CD4-positive, alpha-beta memory T cell (primary cell): ENCODE data around the gene SLC25A25. TPM values are rescaled to one million over a fixed set of nuclear protein-coding genes. Genes with fewer than 3 reads are reported as not detected.

Experiments used
- CTCF ChIA-PET: fragments of 350-600 bp; sonication (Branson Sonifier 250); formaldehyde crosslinking; loops from one replicate; lab custom pipeline; 2021; ENCODE audit warnings: inconsistent platforms; ENCODE audit not compliant: partially characterized antibody; lab: Charles Lee
- POLR2A ChIA-PET: fragments of 350-600 bp; sonication (Branson Sonifier 250); formaldehyde crosslinking; loops from one replicate; lab custom pipeline; 2021; ENCODE audit not compliant: partially characterized antibody; lab: Charles Lee
- DNase-seq, 5 donors: peaks; one replicate each; pipeline versions ENCODE4 v3.0.0 to v3.0.0-alpha.2; 2020 to 2022; ENCODE audit warnings: mixed read lengths in 1 of 5
- H3K27ac ChIP-seq: one replicate; pipeline ENCODE4 v1.7.0; 2013; ENCODE audit warnings: low read depth, low read length
- H3K27me3 ChIP-seq: 2 replicates; pipeline ENCODE4 v1.7.0; 2013; ENCODE audit warnings: mild to moderate bottlenecking, low read length, moderate library complexity; ENCODE audit not compliant: insufficient read depth
- H3K36me3 ChIP-seq: 2 replicates; pipeline ENCODE4 v1.7.0; 2013; ENCODE audit warnings: mild to moderate bottlenecking, low read length, moderate library complexity; ENCODE audit not compliant: insufficient read depth
- H3K4me1 ChIP-seq: 2 replicates; pipeline ENCODE4 v1.7.0; 2013; ENCODE audit warnings: mild to moderate bottlenecking, low read length, moderate library complexity; ENCODE audit not compliant: insufficient read depth
- H3K4me3 ChIP-seq, 2 donors: one replicate each; pipeline ENCODE4 v1.7.0; 2013; ENCODE audit warnings: low read length in 2 of 2, mild to moderate bottlenecking in 1 of 2
- H3K9me3 ChIP-seq, 2 donors: one replicate each; pipeline ENCODE4 v1.7.0; 2013; ENCODE audit warnings: low read length in 2 of 2, control low read depth in 1 of 2; ENCODE audit not compliant: control insufficient read depth in 1 of 2
- H3K27ac Mint-ChIP-seq, 7 donors: one replicate each; pipeline ENCODE4 v1.8.0; 2020 to 2021; ENCODE audit warnings: mixed read lengths in 7 of 7, mild to moderate bottlenecking in 6 of 7, inconsistent platforms in 3 of 7, moderate library complexity in 3 of 7
- H3K27me3 Mint-ChIP-seq, 2 donors: one replicate each; pipeline ENCODE4 v1.8.0; 2020 to 2021; ENCODE audit warnings: mixed read lengths in 2 of 2
- H3K36me3 Mint-ChIP-seq, 2 donors: one replicate each; pipeline ENCODE4 v1.8.0; 2020 to 2021; ENCODE audit warnings: mixed read lengths in 2 of 2, inconsistent platforms in 1 of 2, mild to moderate bottlenecking in 1 of 2
- H3K4me1 Mint-ChIP-seq, 4 donors: one replicate each; pipeline ENCODE4 v1.8.0; 2020 to 2021; ENCODE audit warnings: mixed read lengths in 4 of 4, mild to moderate bottlenecking in 1 of 4
- H3K4me3 Mint-ChIP-seq, 8 donors: one replicate each; pipeline ENCODE4 v1.8.0; 2020 to 2021; ENCODE audit warnings: mixed read lengths in 8 of 8, mild to moderate bottlenecking in 7 of 8, moderate library complexity in 6 of 8, inconsistent platforms in 3 of 8
- H3K9me3 Mint-ChIP-seq, 8 donors: one replicate each; pipeline ENCODE4 v1.8.0; 2020 to 2021; ENCODE audit warnings: mixed read lengths in 8 of 8, mild to moderate bottlenecking in 5 of 8, inconsistent platforms in 3 of 8, moderate library complexity in 1 of 8
- intact Hi-C: fragments of 100-400 bp; cut with micrococcal nuclease; formaldehyde crosslinking; loops from one replicate; pipeline ENCODE4 v1.15.1; 2023
- polyA plus RNA-seq, 2 donors: library from polyadenylated mRNA; unstranded; fragments of 300-500 nt; fragmentation: Illumina TruSeq; gene quantifications; one replicate each; pipeline ENCODE4 v1.2.3, GENCODE V29; 2021
- total RNA-seq, 2 experiments: library from RNA; stranded (reverse); gene quantifications; one replicate each; pipeline ENCODE4 v1.2.3, GENCODE V29; 2021

SLC25A25 gene
- total and polyA plus RNA-seq, 4 experiments from 2014 or later = 13.4 to 26.9 (median 19.8) TPM

DNA sequence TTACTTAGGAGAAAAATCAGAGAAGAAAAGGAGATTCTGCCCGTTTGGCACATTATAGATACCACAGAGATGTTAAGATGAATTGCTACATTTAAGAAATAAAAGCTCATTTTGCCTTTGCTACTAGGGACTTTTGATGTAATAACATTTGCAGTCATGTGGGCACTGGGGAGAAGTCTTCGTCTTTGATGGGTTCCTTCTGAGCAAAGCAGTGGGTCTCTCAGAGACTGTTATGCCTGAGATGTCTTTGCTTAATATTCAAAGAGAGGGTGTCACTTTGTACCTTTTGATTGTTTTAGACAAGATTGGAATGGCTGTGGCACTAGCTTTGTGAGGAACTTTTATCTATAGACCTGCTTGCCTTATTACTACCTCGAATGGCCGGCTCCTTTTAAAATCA lies 25.0 kb downstream of the SLC25A25 start:
- Mint-ChIP-seq H3K36me3 (peaks cover 3 to 22% of the 10 kb centered on the region in 2 donors), H3K4me1 (peaks cover 40 to 83% (median 63%) of the 10 kb centered on the region in 4 donors), H3K9me3 (no peaks in the 10 kb centered on the region), H3K27me3 (no peaks in the 10 kb centered on the region), H3K27ac (peak overlapping the region; percentile 77 to 98 (median 93)), H3K4me3 (peak overlapping the region in 6 of 8 donors; percentile 0 to 58 (median 36))
- intact Hi-C loops = no loop called here
- H3K27me3 ChIP-seq = no peaks in the 10 kb centered on the region
- ChIA-PET POLR2A (interaction anchor here (0.7 to 3.8 kb wide), 8 partner anchors 12 to 138 kb away, joined by 3 to 18 read pairs (median 4); partner anchors contain the start of genes NAIF1 and SLC25A25), CTCF (interaction anchor here (0.6 to 2.8 kb wide), 10 partner anchors 10 to 149 kb away, joined by 3 to 17 read pairs (median 4); no protein-coding TSS in a partner anchor)
- DNase-seq = peak in 1 of 5 donors; percentile 16
- H3K4me3 ChIP-seq = no peak overlapping the region
- H3K4me1 ChIP-seq = peaks cover 85% of the 10 kb centered on the region
- no peaks in the 10 kb centered on the region for H3K9me3 ChIP-seq
- H3K27ac ChIP-seq = peak overlapping the region; percentile 57
- peaks cover 3% of the 10 kb centered on the region for H3K36me3 ChIP-seq

GRCh38 chr9:128094166-128094949 lies 26.3 kb downstream of the SLC25A25 start:
- Mint-ChIP-seq H3K4me3 (peak overlapping the region in 6 of 8 donors; percentile 15 to 84 (median 64)), H3K4me1 (peaks cover 33 to 87% (median 67%) of the 10 kb centered on the region in 4 donors), H3K27ac (peak overlapping the region; percentile 93 to 98 (median 94)), H3K9me3 (no peaks in the 10 kb centered on the region), H3K36me3 (peaks cover 3 to 20% of the 10 kb centered on the region in 2 donors), H3K27me3 (no peaks in the 10 kb centered on the region)
- Histone ChIP-seq H3K27me3 (no peaks in the 10 kb centered on the region), H3K36me3 (peaks cover 3% of the 10 kb centered on the region), H3K27ac (peak overlapping the region; percentile 57), H3K4me3 (no peak overlapping the region), H3K4me1 (peaks cover 85% of the 10 kb centered on the region), H3K9me3 (no peaks in the 10 kb centered on the region)
- peak; percentile 57 to 85 (median 69) for DNase-seq
- CTCF ChIA-PET = interaction anchor here (1.3 to 2.8 kb wide), 4 partner anchors 8 to 31 kb away, joined by 3 to 17 read pairs (median 4); no protein-coding TSS in a partner anchor
- intact Hi-C loops = no loop called here
- POLR2A ChIA-PET = interaction anchor here (0.6 to 3.8 kb wide), 6 partner anchors 15 to 117 kb away, joined by 3 to 18 read pairs (median 4); partner anchors contain the start of genes NAIF1 and SLC25A25

- peak overlapping the region; percentile 57 for H3K27ac ChIP-seq
Observed at GRCh38 chr9:128094950-128095544, 27.0 kb downstream of the SLC25A25 start.

GRCh38 chr9:128096616-128097536 lies 28.8 kb downstream of the SLC25A25 start:
- ChIA-PET CTCF (interaction anchor here (1.1 to 1.6 kb wide), 4 partner anchors 16 to 62 kb away, joined by 3 to 4 read pairs (median 3); no protein-coding TSS in a partner anchor), POLR2A (interaction anchor here (1.3 to 1.5 kb wide), 3 partner anchors 14 to 29 kb away, joined by 3 read pairs; partner anchors contain the start of gene SLC25A25)
- peaks cover 7 to 29% of the 10 kb centered on the region in 2 donors for H3K36me3 Mint-ChIP-seq
- peaks cover 80% of the 10 kb centered on the region for H3K4me1 ChIP-seq
- H3K36me3 ChIP-seq = peaks cover 20% of the 10 kb centered on the region
- peaks cover 30 to 88% (median 60%) of the 10 kb centered on the region in 4 donors for H3K4me1 Mint-ChIP-seq
- H3K9me3 ChIP-seq = no peaks in the 10 kb centered on the region
- peak overlapping the region in 6 of 7 donors; percentile 3 to 62 (median 48) for H3K27ac Mint-ChIP-seq
- intact Hi-C loops = no loop called here
- no peak overlapping the region for H3K4me3 ChIP-seq
- no peak for DNase-seq
- H3K4me3 Mint-ChIP-seq = peak overlapping the region in 1 of 8 donors; percentile 17
- no peaks in the 10 kb centered on the region for H3K27me3 Mint-ChIP-seq
- H3K27me3 ChIP-seq = no peaks in the 10 kb centered on the region
- peaks cover 0 to 2% (median 0%) of the 10 kb centered on the region in 8 donors for H3K9me3 Mint-ChIP-seq
- no peak overlapping the region for H3K27ac ChIP-seq

More at GRCh38 chr9:128094950-128095544, 27.0 kb downstream of the SLC25A25 start:
- CTCF ChIA-PET = interaction anchor here (1.3 to 1.6 kb wide), 2 partner anchors 9 to 32 kb away, joined by 3 to 5 read pairs; no protein-coding TSS in a partner anchor
- no peaks in the 10 kb centered on the region for H3K27me3 Mint-ChIP-seq
- H3K36me3 Mint-ChIP-seq = peaks cover under 1 to 21% of the 10 kb centered on the region in 2 donors
- Histone ChIP-seq H3K4me3 (no peak overlapping the region), H3K27me3 (no peaks in the 10 kb centered on the region), H3K36me3 (peaks cover 3% of the 10 kb centered on the region), H3K9me3 (no peaks in the 10 kb centered on the region), H3K4me1 (peaks cover 87% of the 10 kb centered on the region)
- H3K4me3 Mint-ChIP-seq = peak overlapping the region in 3 of 8 donors; percentile 49 to 84 (median 78)
- peaks cover 0 to 2% (median 0%) of the 10 kb centered on the region in 8 donors for H3K9me3 Mint-ChIP-seq
- DNase-seq = no peak
- POLR2A ChIA-PET = interaction anchor here (0.6 to 3.8 kb wide), 5 partner anchors 16 to 118 kb away, joined by 3 to 18 read pairs (median 5); partner anchors contain the start of genes NAIF1 and SLC25A25
- H3K4me1 Mint-ChIP-seq = peaks cover 34 to 87% (median 68%) of the 10 kb centered on the region in 4 donors
- intact Hi-C loops = no loop called here
- peak overlapping the region; percentile 93 to 98 (median 94) for H3K27ac Mint-ChIP-seq

DNA sequence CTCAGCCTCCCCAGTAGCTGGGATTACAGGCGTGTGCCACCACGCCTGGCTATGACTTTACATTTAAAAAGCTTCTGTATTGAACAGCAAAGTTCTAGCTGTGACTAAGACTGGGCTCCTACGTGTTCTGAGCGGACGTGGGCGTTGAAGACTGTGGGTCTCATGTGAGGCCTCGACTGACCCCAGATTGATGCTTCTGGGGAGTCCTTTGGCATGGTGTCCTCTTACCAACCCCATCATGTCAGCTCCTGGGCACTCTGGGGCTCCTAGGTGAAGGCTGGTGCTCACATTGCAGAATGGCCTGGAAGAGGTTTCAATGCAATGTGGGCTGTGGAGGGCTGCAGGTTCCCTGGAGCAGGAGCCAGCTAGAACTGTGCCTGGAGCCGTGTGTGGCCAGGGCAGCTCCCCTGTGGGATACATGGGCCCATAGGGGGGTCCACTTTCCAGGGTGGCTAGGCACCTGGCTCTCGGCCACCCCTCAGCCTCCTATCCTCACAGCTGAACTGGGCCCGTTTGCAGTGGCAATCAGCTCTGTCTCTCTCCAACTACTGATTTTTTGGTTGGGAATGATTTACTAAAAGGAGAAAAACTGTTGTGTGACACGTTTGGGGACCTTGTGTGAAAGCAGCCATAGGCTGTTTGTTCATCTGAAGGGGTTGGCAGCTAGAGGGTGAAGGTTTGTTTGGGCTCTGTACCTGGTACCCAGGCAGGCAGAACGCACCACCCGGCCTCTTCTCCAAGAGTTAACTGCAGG lies 29.7 kb downstream of the SLC25A25 start:
- Mint-ChIP-seq H3K36me3 (peaks cover 15 to 37% of the 10 kb centered on the region in 2 donors), H3K27me3 (no peaks in the 10 kb centered on the region), H3K4me3 (peak overlapping the region in 6 of 8 donors; percentile 17 to 49 (median 27)), H3K27ac (peak overlapping the region; percentile 51 to 82 (median 75)), H3K4me1 (peaks cover 31 to 88% (median 57%) of the 10 kb centered on the region in 4 donors), H3K9me3 (peaks cover 0 to 4% (median 0%) of the 10 kb centered on the region in 8 donors)
- no peaks in the 10 kb centered on the region for H3K27me3 ChIP-seq
- POLR2A ChIA-PET = interaction anchor here (0.6 to 1.5 kb wide), 5 partner anchors 13 to 31 kb away, joined by 3 to 5 read pairs (median 3); partner anchors contain the start of genes NAIF1 and SLC25A25
- H3K36me3 ChIP-seq = peaks cover 29% of the 10 kb centered on the region
- H3K4me3 ChIP-seq = no peak overlapping the region
- no peaks in the 10 kb centered on the region for H3K9me3 ChIP-seq
- H3K27ac ChIP-seq = peak overlapping the region; percentile 13
- no peak for DNase-seq
- intact Hi-C loops = no loop called here
- CTCF ChIA-PET = interaction anchor here (1.1 to 1.6 kb wide), 5 partner anchors 10 to 63 kb away, joined by 3 to 4 read pairs (median 3); no protein-coding TSS in a partner anchor
- H3K4me1 ChIP-seq = peaks cover 79% of the 10 kb centered on the region
